Pulmonary artery endothelial cell (primary cell): ENCODE data around the gene HMCN2. TPM values are rescaled to one million over a fixed set of nuclear protein-coding genes. Genes with fewer than 3 reads are reported as not detected.
"Not testable (repeated sequence)": the region's sequence is repeated elsewhere in the genome, so short reads cannot be mapped to it uniquely, and the experiment has no call there.

Source experiments
- DNase-seq: peaks from one replicate; pipeline ENCODE4 v3.0.0-alpha.2; 2011; ENCODE audit warnings: low read depth, low spot score
- total RNA-seq: library from RNA; depleted of rRNA; stranded (reverse); fragments of >200 nt; gene quantifications from 2 replicates; pipeline ENCODE4 v1.2.3, GENCODE V29; 2014

The HMCN2 gene
- total RNA-seq, 1 donor from 2014 or later: under 0.01 TPM

DNA sequence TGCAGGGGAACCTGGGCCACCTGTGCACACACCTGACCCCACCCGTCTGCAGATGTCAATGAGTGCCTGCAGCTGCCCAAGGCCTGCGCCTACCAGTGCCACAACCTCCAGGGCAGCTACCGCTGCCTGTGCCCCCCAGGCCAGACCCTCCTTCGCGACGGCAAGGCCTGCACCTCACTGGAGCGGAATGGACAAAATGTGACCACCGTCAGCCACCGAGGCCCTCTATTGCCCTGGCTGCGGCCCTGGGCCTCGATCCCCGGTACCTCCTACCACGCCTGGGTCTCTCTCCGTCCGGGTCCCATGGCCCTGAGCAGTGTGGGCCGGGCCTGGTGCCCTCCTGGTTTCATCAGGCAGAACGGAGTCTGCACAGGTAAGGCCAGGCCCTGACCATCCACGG lies 164.7 kb downstream of the HMCN2 start:
- no peak for DNase-seq

DNA sequence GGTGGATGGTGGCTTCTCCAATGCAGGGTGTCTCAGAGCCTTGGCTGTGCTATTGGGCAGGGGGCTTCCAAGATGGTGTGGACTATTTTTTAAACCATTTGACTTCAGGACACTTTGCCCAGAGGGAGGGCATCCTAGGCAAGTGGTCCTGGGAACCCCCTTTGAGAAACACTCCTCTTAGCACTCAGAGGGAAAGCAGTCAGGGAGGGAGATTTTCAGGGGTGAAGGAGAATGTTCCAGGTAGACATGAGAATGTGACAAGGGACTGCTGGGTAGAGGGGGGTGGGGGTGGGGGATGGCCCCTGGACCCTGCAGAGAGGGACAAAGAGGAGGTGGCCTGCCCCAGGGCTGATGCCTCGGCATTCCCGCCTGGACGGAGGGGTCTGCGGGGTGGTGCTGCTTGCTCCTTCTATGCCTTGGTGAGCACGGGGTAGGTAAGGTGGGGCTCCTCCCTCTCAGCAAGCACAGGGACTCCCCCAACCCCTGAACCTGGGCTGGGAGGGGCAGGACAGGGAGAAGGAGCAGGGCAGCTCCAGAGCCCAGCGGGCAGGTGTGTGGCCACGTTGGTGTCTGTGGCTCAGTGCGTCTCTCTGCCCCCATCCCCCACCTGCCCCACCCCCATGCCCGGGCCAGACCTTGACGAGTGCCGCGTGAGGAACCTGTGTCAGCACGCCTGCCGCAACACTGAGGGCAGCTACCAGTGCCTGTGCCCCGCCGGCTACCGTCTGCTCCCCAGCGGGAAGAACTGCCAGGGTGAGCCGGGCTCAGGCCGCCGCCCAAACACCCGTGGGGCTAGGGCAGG lies 165.4 kb downstream of the HMCN2 start:
- no peak for DNase-seq

DNA sequence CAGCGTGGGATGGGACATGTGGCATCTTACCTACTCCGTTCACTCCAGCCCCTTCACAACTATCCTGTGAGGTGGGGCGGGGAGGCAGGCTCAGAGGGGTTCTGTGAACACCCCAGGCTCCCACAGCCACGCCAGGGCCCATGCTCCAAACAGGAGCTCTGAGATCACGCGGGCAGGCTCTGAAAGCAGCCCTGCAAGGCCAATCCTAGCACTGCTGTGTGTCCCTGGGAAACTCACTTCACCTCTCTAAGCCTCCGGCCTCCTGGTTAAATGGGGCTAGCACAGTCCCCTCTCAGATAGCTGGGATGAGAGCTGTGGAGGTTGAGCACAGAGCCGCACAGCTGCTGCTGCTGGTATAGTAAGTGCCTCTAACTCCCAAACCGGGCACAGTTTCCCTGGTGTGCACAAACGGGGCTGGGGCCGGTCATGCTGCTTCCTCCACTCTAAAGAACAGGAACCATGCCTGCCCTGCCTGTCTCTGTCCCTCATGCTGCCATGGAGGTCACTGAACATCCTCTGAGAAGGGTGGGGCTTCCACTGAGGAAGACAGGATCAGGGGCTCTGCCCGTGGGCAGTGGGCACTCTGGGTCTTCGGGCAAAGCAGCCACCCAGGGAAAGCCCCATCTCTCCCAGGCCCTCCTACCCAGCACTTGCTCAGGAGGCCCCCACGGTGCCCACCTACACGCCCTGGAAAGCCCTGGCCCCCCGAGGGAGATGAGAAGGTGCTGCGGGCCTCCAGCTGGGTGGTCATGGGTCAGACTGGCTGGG lies 166.2 kb downstream of the HMCN2 start:
- DNase-seq: no peak

DNA sequence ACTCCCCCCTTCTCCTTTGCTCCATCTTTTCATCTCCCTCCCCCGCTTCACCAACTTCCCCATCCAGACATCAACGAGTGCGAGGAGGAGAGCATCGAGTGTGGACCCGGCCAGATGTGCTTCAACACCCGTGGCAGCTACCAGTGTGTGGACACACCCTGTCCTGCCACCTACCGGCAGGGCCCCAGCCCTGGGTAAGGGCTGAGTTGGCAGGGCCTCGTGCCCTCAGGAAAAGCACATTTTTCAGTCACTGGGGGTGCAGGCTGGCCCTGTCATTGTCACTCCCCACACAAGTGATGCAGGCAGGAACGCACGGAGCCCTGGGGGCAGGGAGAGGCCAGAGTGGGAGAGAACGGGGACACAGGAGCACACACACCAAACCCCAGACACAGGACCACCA lies 166.8 kb downstream of the HMCN2 start:
- no peak for DNase-seq

DNA sequence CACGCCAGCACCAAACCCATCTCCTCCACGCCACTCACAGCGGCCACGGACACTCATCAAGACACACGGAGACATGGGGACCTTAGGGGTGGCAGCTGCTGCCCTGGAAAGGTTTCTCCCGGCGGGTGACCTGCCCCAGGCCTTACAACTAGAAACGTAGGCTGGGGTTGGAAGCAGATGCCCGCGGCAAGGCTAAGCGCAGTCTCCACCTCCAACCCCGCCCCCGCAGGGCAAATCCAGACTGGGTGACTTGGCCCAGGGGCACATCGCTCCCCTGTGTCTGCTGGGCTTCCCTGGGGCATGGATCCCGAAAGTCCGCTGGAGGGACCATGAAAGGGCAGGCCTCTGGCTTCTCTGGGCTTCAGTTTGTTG lies 167.2 kb downstream of the HMCN2 start:
- DNase-seq: no peak

DNA sequence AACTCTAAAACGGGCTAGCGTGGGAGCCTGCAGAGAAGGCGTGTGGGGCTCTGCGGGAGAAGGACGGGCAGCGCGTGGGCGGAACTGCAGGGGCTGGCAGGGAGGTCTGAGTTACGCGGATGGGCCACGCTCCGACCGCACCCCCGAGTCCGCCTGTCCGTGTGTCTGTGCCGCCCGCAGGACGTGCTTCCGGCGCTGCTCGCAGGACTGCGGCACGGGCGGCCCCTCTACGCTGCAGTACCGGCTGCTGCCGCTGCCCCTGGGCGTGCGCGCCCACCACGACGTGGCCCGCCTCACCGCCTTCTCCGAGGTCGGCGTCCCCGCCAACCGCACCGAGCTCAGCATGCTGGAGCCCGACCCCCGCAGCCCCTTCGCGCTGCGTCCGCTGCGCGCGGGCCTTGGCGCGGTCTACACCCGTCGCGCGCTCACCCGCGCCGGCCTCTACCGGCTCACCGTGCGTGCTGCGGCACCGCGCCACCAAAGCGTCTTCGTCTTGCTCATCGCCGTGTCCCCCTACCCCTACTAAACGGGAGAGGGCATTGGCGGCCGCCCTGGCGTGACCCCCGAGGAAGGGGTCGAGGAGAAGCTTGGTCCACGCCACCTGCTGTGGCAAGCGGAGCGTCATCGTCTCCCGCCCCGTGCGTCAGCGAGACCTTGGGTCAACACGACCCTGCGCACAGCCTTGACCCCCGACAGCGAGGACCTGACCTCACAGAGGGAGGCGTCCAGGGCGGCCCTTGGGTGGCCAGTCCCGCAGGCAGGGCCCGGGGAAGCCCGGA lies 167.8 kb downstream of the HMCN2 start:
- no peak for DNase-seq

- DNase-seq: no peak
Measured at GRCh38 chr9:130433947-130434262, 168.3 kb downstream of the HMCN2 start.

DNA sequence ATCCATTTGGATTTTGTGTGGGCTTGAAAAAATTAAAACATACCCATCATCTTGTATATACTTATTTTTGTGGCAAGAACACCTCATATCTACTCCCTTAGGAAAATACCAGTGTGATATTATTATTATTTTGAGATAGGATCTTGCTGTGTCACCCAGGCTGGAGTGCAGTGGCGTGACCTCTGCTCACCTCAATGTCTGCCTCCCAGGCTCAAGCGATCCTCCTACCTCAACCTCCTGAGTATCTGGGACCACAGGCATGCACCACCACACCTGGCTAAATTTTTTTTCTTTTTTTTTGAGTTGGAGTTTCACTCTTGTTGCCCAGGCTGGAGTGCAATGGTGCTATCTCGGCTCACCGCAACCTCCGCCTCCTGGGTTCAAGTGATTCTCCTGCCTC lies 169.1 kb downstream of the HMCN2 start:
- not testable (repeated sequence) for DNase-seq

GRCh38 chr9:130437011-130437789 lies 171.6 kb downstream of the HMCN2 start:
- DNase-seq: no peak

- DNase-seq: no peak
Measured at GRCh38 chr9:130438382-130438981, 172.9 kb downstream of the HMCN2 start.

GRCh38 chr9:130441031-130441430 lies 175.5 kb downstream of the HMCN2 start:
- DNase-seq: no peak

- DNase-seq: no peak
Measured at GRCh38 chr9:130442746-130443455, 177.3 kb downstream of the HMCN2 start.

GRCh38 chr9:130443456-130443801 lies 177.9 kb downstream of the HMCN2 start:
- no peak for DNase-seq

GRCh38 chr9:130443840-130444492 lies 178.4 kb downstream of the HMCN2 start:
- no peak for DNase-seq

DNA sequence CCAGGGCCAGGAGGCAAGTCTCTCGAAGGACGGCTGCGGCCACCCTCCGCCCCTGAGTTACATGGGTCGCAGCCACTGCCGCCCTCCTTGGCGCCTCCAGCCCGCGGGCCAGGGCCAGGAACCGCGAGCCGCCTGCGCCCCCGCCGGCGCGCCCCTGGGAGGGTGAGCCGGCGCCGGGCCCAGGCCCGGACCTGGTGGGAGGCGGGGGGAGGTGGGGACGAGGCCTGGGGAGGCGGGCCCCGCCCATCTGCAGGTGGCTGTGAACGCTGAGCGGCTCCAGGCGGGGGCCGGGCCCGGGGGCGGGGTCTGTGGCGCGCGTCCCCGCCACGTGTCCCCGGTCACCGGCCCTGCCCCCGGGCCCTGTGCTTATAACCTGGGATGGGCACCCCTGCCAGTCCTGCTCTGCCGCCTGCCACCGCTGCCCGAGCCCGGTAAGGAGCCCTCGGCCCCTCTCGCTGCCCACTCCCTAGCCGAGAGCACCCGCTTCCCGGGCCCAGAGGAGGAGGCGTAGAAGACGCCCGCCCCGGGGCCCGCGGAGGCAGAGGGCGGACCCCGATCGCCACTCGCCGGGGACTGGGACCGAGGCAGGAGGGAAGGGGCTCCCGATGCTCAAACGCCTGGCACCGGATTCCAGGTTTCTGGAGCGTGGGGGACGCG lies 179.1 kb downstream of the HMCN2 start, which contains the start of gene ASS1:
Gene ASS1, plus strand, starts transcription at position 397 of the 657 bp plus-strand sequence. CDS start 7,268 bp downstream, outside the sequence.
- DNase-seq: no peak

DNA sequence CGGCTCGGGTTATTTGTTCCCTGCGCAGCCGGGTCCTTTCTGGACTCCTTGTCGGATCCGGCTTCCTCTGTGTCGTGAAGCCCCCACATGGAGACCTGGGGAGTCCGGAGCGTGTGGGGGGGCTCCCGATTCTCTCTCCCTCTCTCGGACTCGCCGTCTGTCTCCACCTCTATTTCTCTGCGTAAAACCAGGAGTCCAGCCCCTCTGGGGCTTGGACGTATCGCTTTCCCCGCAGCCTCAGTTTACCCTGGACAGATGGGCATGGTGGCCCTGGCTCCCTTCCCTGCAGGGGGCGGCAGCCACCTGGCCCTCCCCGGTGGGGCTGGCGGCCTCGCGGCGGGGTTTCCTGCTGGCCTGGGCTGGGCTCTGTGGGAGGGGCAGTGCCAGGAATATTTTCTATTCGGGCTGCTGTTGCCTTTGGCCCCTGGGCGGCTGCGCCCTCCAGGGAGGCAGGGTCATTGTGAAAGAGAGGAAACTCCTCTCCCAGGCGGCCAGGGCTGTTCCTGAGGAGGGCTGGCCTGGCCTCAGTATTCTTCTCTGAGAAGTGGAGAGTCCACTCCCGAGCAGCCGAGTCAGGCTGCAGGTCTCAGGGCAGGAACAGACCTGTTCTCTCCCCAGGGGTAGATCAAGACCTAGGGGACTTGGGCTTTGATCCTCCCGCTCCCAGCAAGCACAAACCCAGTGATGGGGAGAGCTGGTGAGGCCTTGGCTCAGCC lies 179.9 kb downstream of the HMCN2 start:
- no peak for DNase-seq

DNA sequence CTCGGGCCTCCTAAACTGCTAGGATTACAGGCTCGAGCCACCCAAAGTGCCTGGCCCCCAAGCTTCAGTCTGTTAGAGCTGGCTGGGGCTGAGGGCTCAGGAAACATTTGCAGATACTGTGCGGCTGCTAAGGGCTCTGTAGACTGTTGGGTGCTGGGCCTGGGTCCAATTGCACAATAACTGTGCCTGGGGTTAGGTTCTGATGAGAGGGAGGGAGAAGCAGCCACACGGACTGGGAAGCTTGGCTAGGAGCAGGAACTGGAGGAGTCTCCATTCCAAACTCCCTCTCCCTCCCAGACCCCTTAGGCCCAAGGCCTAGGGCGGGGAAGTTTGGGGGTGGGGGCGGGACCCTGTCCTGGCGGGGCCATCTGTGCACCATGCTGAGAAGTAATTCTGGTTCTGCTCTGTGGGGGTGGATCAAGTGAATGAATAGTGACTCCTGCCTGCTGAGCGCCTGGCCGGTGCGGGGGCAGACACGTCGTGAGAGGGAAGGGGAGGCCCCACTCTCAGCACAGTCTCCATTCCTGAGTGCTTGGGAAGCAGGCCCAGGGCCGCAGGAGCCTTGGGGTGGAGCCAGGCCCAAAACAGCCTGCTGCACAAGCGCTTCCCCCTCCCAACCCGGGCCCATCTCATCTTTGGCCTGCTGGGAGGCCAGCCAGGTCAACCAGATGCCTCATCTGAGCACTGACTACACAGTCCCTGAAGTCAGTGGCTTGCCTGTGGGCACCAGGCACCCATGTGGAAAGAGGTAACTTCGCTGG lies 180.7 kb downstream of the HMCN2 start:
- DNase-seq: no peak
